ENCODE data around the gene PLVAP. TPM values are rescaled to one million over a fixed set of nuclear protein-coding genes. Genes with fewer than 3 reads are reported as not detected.

Gene PLVAP
- total RNA-seq, 4 donors from 2014 or later, result 10.5 to 62.7 (median 18.7) TPM

- no peak for DNase-seq
These were observed 46.7 kb downstream of the PLVAP start for GRCh38 chr19:17330262-17331044.

GRCh38 chr19:17329366-17330261 is 47.5 kb downstream of the PLVAP start:
- peaks cover 0 to 8% of the 10 kb centered on the region in 2 donors for H3K27me3 ChIP-seq
- no peak for DNase-seq
- peaks cover 3 to 37% (median 22%) of the 10 kb centered on the region in 4 donors for H3K4me1 ChIP-seq
- H3K9me3 ChIP-seq, result no peaks in the 10 kb centered on the region
- H3K4me3 ChIP-seq, result peak overlapping the region; percentile 48 to 73 (median 64)
- H3K27ac ChIP-seq, result peak overlapping the region in 1 of 4 donors; percentile 73
- TF ChIP-seq POLR2A (IDR thresholded peaks at IDR 0.05) (no peak), CTCF (IDR thresholded peaks at IDR 0.05) (no peak)
- H3K36me3 ChIP-seq, result no peaks in the 10 kb centered on the region

More at GRCh38 chr19:17330262-17331044, 46.7 kb downstream of the PLVAP start:
- H3K4me3 ChIP-seq, result no peak overlapping the region
- H3K27ac ChIP-seq, result no peak overlapping the region
- peaks cover 8 to 43% (median 22%) of the 10 kb centered on the region in 4 donors for H3K4me1 ChIP-seq
- no peak for TF ChIP-seq POLR2A (IDR thresholded peaks at IDR 0.05)
- no peak for TF ChIP-seq CTCF (IDR thresholded peaks at IDR 0.05)
- peaks cover 0 to 8% of the 10 kb centered on the region in 2 donors for H3K27me3 ChIP-seq
- H3K36me3 ChIP-seq, result no peaks in the 10 kb centered on the region
- H3K9me3 ChIP-seq, result no peaks in the 10 kb centered on the region

- Histone ChIP-seq H3K4me3 (peak overlapping the region; percentile 48 to 73 (median 64)), H3K4me1 (peaks cover 3 to 32% (median 18%) of the 10 kb centered on the region in 4 donors), H3K36me3 (no peaks in the 10 kb centered on the region), H3K27ac (peak overlapping the region; percentile 73 to 90 (median 81)), H3K9me3 (no peaks in the 10 kb centered on the region), H3K27me3 (peaks cover 0 to 8% of the 10 kb centered on the region in 2 donors)
- peak in 1 of 3 donors; percentile 39 for DNase-seq
- TF ChIP-seq CTCF (IDR thresholded peaks at IDR 0.05), result no peak
These were observed 48.4 kb downstream of the PLVAP start for GRCh38 chr19:17328517-17329365.

GRCh38 chr19:17327654-17328516 is 49.3 kb downstream of the PLVAP start:
- Histone ChIP-seq H3K27me3 (peaks cover 0 to 8% of the 10 kb centered on the region in 2 donors), H3K4me1 (peaks cover 3 to 29% (median 19%) of the 10 kb centered on the region in 4 donors), H3K36me3 (no peaks in the 10 kb centered on the region), H3K27ac (peak overlapping the region; percentile 73 to 90 (median 81)), H3K9me3 (no peaks in the 10 kb centered on the region), H3K4me3 (peak overlapping the region; percentile 48 to 73 (median 64))
- DNase-seq, result peak; percentile 77 to 91 (median 90)
- TF ChIP-seq POLR2A (IDR thresholded peaks at IDR 0.05) (peak; percentile 50 to 84), CTCF (IDR thresholded peaks at IDR 0.05) (peak in 4 of 6 experiments; percentile 35 to 72 (median 66))

Measured in Peyer's patch (tissue), 4 donors.